Midbrain (tissue), 1 donor: Measurements from ENCODE around the gene DAPK2.

Experiments used
- DNase-seq: peaks from one replicate; lab custom pipeline; 2025; lab: John Stamatoyannopoulos, UW

The DAPK2 gene

GRCh38 chr15:63997715-63998442, 48.4 kb downstream of the DAPK2 start:
- no peak for DNase-seq

DNA sequence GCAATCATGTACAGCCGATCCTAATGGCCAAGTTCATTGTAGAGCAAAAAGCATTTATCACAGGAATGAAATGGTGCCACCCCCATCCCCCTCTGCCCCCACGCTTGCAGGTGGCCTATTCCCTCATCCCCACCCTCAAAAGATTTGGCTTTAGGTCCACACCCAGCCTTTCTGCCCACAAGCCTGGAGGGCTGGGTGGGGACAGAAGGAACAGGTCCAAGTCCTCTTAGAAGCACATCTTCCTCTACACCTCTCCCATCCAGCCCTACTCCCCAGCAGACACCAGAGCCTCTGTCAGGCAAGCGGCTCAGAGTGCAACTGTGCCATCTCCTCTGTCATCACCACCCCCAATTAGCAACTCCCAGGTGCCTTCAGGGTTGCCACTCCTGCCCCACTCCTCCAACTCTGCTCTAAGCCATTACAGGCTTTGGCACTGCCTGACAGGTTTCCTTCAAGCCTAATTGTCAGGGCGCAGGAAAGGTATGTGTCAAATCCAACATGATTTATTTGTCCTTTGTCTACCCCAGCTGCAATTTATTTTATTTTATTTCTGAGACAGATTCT, 49.4 kb downstream of the DAPK2 start:
- DNase-seq, result no peak

GRCh38 chr15:63995789-63996188, 50.5 kb downstream of the DAPK2 start:
- no peak for DNase-seq

DNA sequence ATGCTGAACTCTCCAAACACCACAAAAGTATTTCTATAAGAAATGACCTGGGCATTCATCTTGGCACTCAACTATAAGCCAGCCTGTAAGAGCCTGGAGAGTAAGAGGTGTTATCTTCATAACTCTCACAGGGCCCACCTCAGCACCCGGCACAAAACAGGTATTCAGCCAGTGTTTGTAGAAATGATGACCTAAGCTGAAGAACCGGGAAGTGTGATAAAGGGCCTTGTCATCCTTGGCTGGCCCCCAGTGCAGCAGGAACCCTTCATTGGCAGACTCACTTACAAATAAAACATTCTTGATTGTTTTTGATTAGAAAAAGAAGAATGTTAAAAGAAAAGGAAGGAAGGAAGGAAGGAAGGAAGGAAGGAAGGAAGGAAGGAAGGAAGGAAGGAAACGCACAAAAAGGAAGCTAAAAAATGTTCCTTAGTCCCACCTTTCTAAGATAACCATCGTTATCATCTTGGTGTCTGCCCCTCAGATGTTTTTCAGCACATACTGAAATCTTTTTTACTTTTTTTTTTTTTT, 52.1 kb downstream of the DAPK2 start:
- no peak for DNase-seq

DNA sequence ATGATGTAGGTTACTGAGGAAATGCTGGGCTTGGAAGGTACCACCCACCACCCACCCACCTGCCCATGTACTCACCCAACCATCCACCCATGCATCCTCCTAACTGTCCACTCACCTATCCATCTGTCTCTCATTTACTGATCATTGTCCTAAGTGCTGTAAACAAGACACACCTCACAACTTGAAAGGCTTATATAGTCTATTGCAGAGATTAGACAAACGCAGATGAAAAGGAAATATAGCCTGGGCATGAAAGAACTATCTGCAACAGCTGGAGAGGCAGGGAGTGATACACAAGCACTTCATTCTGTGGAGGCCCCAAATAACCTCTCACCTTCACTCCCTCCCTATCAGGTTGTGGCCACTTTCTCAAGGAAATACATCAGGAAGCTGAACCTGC, 54.0 kb downstream of the DAPK2 start:
- no peak for DNase-seq

DNA sequence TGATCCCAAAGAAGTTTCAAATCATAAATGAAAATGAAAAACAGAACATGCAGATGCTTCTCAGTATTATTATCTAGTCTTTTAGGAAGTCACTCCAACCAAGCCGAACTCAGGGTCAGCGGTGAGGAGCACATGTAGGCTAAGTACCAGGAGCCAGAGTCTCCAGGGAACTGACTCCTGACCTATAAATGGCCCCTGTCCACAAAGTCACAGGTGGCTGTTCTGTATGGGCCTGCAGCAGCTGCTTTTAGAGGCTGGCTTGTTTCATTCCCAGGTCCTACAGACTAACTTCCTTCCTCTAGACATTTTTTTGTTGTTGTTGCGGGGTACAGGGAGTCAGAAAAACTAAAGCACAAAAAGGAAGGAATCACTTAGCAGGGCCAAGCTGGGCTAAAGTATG, 54.6 kb downstream of the DAPK2 start:
- no peak for DNase-seq

- no peak for DNase-seq
Observed at GRCh38 chr15:63990454-63990853, 55.8 kb downstream of the DAPK2 start.

- no peak for DNase-seq
Observed at GRCh38 chr15:63987796-63988378, 58.4 kb downstream of the DAPK2 start.

DNA sequence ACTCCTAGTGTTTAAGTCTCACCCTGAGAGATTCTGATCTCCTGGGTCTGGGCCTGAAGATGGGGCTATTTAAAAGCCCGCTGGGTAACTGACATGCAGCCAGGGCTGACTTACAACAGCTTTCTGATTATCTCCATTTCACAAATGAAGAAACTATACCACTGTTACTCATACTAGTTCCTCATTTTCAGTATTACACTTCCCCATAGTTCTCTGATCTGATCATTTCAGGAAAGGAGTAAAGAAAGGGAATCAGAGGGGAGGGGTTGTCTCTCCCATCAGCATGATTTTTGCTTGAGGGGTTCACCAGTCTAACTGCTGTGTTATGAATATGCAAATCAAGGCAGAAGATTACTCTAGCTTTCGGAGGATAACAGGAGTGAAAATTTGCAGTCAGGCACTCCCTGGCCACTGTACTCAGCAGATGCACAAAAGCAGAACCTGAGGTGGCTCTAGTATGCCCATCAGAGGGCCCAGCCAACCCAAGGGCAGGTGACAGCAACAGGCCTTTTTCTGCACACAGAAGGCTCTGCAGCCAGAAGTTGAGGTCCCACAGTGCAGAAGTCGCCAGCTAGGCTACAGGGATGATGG, 59.4 kb downstream of the DAPK2 start:
- DNase-seq, result no peak

DNA sequence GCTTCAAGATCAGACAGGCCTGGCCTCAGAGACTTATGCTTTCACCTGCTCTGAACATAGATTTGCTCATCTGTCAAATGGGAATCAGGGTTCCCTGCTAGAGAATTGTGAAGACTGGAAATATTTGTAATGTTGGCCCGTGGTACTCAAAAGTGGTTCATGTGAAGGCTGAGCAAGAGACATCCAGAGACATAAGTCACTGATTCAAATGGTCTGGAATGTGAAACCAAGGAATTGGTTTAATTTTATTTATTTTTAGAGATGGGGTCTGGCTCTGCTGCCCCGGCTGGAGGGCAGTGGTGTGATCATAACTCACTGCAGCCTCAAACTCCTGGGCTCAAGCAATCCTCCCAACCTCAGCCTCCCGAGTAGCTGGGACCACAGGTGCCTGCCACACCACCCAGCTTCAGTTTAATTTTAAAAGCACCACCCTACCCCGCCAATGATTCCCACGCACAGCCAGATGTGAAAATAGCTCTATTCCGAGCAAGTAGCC, 60.1 kb downstream of the DAPK2 start:
- no peak for DNase-seq

- DNase-seq, result no peak
Observed at GRCh38 chr15:63985221-63986184, 60.8 kb downstream of the DAPK2 start.

DNA sequence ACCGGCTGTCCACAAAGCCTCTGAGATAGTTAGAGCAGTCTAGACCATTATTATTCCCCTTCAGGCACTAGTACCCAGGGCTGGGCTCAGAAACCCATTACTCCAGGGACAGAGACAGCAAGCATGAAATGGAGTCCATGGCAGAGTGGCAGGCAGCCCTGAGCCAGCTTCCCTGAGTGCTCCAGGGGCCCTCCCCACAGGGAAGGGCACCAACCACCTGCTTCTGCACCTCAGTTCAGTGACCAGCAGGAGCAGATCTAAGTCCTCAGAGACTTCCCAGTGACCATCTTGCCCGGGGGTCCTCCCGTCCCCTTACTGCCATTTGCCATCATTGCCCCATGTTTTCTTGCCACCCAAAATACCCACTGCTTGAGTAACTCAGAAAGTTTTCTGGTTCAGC, 62.0 kb downstream of the DAPK2 start:
- no peak for DNase-seq

GRCh38 chr15:63983061-63983711, 63.1 kb downstream of the DAPK2 start:
- DNase-seq, result no peak

GRCh38 chr15:63982381-63982854, 63.9 kb downstream of the DAPK2 start:
- DNase-seq, result no peak

- DNase-seq, result no peak
Observed at GRCh38 chr15:63981596-63982320, 64.5 kb downstream of the DAPK2 start.

DNA sequence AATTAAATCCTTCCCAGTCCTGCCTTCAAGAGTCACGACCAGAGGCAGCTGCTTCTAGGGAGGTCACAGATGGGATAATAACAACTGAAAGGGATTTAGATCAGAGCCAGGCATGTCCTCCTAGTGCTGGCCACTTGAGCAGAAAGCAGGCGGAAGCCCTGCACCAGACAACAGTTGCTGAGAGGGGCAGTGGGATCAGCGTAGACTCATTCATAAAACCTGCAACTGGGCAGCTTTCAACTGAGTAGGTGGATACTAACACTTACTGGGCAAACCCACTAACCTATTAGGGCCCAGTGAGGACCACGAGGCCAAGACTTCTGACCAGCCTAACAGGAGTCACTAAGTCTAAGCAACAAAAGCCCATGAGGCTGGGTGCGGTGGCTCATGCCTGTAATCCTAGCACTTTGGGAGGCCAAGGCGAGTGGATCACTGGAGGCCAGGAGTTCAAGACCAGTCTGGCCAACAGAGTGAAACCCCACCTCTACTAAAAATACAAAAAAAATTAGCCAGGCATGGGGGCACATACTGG, 67.0 kb downstream of the DAPK2 start:
- no peak for DNase-seq

DNA sequence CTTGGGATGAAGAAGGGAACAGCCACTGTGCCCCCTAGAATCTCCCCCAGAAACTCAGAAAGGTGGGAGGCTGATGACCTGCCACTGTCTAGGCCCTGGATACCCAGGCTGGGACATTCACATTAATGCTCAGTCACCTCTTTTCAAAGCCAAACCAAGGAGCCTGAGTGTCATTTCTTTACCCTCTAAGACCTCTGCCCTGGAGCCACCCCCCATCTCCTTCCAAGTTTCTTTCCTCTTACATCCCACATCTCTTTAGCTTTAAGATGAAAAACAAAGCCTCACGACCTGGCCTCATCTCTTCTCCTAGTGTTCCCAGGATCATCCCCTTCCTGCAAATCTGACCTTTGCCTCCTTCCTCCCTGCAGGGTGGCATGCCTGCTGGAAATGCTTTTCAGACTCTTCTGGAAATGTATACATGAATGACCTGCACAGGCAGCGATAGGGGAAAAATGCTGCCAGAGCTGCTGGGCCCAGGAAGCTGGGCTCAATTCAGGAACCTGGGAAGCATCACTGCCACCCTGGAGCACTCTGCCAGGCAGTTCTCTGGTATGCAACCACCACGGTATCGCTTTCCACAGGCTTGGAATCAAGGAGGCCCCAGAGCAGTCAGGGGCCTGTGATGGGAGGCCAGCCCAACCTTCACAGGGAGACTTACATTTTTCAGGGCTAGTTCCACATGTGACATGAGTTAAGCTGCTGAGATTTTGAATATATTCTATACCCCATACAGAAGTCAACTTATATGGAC, 67.6 kb downstream of the DAPK2 start:
- no peak for DNase-seq

GRCh38 chr15:63977119-63977518, 69.2 kb downstream of the DAPK2 start:
- DNase-seq, result no peak

DNA sequence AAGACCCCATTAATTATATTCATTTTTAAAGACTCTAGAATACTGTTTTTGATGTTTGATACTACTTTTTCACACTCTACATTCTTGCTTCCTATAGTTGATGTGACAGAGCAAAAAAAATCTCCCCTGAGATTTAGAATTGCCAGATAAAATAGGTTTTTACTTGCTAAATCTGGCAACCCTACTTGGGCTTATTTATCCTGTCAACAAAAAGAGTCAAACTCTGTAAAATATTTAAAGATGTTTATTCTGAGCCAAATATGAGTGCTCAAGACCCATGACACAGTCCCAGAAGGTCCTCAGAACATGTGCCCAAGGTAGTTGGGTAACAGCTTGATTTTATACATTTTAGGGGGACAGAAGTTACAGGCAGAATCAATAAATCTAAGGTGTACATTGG, 72.3 kb downstream of the DAPK2 start:
- DNase-seq, result no peak
